ENCODE results near the gene CCDC112.
"Not testable (repeated sequence)": the region's sequence is repeated elsewhere in the genome, so short reads cannot be mapped to it uniquely, and the experiment has no call there.

CCDC112 gene

DNA sequence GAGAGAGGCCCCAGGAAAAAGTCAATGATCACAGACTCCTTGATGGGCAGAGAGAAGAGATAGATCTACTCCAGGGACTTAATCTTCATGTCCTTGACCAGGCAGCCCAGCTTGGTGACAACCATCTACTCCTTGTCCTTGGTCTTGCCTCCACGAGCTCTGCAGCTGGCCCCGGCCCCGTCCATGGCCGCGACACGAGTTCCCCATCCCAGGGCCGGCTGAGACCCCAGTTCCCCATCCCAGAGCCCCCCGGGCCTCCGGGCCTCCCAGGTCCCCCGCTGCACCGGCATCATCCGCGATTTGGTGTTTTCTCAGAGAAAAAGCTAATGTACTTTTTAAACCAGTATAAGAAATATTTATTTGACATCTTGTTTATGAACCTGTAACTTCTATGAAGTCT is 31.2 kb downstream of the CCDC112 start:
- Histone ChIP-seq H3K4me1 (ENCODE audit: control insufficient read depth, insufficient read depth, low read length, poor library complexity, severe bottlenecking) (peaks cover 12% of the 10 kb centered on the region), H3K27me3 (replicated peaks; ENCODE audit: control insufficient read depth, insufficient read depth, low read length, poor library complexity, severe bottlenecking) (no peaks in the 10 kb centered on the region), H3K9me3 (ENCODE audit: control insufficient read depth, low read length) (no peaks in the 10 kb centered on the region), H3K27ac (ENCODE audit: insufficient read depth, low read length, poor library complexity, severe bottlenecking) (no peak overlapping the region), H3K36me3 (ENCODE audit: control insufficient read depth, insufficient read depth, low read length) (no peaks in the 10 kb centered on the region), H3K4me3 (ENCODE audit: insufficient read depth, low read depth, low read length, poor library complexity, severe bottlenecking) (no peak overlapping the region)
- no peak for DNase-seq

DNA sequence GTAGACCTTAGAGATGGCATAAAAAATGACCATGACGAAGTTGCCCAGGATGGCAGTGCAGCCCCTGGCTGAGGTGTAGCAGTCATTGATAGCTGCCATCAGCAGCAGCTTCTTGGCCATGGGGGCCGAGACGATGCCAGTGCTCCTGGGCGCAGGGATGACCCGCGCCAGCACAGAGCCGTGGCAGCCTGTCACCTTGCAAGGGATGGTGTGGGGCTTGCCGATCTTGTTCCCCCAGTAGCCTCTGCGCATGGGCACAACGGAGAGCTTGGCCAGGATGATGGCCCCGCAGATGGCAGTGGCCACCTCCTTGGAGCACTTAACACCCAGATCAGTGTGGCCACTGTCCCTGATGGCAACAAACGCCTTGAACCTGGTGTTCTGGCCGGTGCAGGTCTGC is 31.7 kb downstream of the CCDC112 start:
- Histone ChIP-seq H3K4me3 (ENCODE audit: insufficient read depth, low read depth, low read length, poor library complexity, severe bottlenecking) (no peak overlapping the region), H3K27ac (ENCODE audit: insufficient read depth, low read length, poor library complexity, severe bottlenecking) (no peak overlapping the region), H3K9me3 (ENCODE audit: control insufficient read depth, low read length) (no peaks in the 10 kb centered on the region), H3K36me3 (ENCODE audit: control insufficient read depth, insufficient read depth, low read length) (no peaks in the 10 kb centered on the region), H3K4me1 (ENCODE audit: control insufficient read depth, insufficient read depth, low read length, poor library complexity, severe bottlenecking) (peaks cover 12% of the 10 kb centered on the region), H3K27me3 (replicated peaks; ENCODE audit: control insufficient read depth, insufficient read depth, low read length, poor library complexity, severe bottlenecking) (no peaks in the 10 kb centered on the region)
- no peak for DNase-seq

DNA sequence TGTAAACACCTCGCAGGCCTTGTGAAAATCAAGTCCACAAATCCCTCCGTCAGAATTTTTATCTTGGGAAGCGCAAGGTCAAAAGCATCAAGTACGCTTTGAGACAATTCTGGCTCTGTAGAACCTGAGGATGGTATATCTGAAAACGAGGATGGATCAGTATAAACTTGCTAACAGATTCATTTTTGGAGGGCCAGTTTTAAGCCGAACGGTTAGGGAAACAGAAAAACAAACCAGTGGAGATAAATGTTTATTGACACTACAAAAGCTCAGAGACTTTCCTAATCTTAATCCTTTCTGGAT is 33.4 kb downstream of the CCDC112 start:
- Histone ChIP-seq H3K9me3 (ENCODE audit: control insufficient read depth, low read length) (no peaks in the 10 kb centered on the region), H3K4me3 (ENCODE audit: insufficient read depth, low read depth, low read length, poor library complexity, severe bottlenecking) (peak overlapping the region; percentile 94), H3K27me3 (replicated peaks; ENCODE audit: control insufficient read depth, insufficient read depth, low read length, poor library complexity, severe bottlenecking) (no peaks in the 10 kb centered on the region), H3K36me3 (ENCODE audit: control insufficient read depth, insufficient read depth, low read length) (no peaks in the 10 kb centered on the region), H3K4me1 (ENCODE audit: control insufficient read depth, insufficient read depth, low read length, poor library complexity, severe bottlenecking) (peaks cover 12% of the 10 kb centered on the region), H3K27ac (ENCODE audit: insufficient read depth, low read length, poor library complexity, severe bottlenecking) (peak overlapping the region; percentile 68)
- DNase-seq = no peak

DNA sequence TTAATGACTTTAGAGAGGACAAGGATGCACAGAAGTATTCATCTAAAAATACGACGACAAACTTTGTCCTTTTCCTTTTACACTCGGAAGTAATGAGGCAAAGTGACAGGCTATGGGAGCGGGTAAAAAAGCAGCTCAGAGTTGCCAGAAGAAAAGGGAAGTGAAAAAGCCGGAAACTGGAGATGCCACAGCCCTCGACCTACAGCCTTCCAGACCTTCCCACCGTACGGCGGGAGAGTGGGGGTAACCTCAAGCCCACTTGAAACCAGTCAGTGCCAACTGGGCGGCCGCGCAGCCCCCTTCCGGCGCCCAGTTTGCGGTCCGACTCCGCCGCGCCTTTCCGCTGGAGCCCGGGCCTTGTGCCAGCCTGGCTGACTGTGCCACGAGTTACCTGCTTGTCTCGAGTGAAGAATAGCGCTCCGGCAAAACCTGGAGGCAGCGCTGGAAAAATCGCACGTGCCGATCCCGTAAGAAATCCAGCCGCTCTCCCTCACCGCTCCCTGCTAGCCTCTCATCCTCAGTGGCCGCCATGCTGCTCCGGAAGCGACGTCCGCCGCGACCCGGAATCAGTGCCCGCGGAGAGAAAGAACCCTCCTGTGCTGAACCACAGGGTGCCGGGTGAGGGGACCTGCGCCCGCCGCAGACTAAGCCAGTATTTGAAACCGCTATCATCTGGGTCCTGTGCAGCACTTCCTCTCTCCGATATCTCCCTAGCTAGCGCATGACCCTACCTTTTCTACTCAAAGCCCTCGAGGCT is 34.0 kb downstream of the CCDC112 start, which contains the start of gene PGGT1B:
PGGT1B (minus strand) TSS at position 557 of the 757 bp plus-strand sequence; CDS start at position 531, 26 bp downstream.
- H3K27ac ChIP-seq (ENCODE audit: insufficient read depth, low read length, poor library complexity, severe bottlenecking) = peak within 1 kb of the TSS; percentile 68
- no peaks in the 10 kb centered on the region for H3K9me3 ChIP-seq (ENCODE audit: control insufficient read depth, low read length)
- H3K27me3 ChIP-seq (replicated peaks; ENCODE audit: control insufficient read depth, insufficient read depth, low read length, poor library complexity, severe bottlenecking) = no peaks in the 10 kb centered on the region
- peak within 1 kb of the TSS; percentile 94 for H3K4me3 ChIP-seq (ENCODE audit: insufficient read depth, low read depth, low read length, poor library complexity, severe bottlenecking)
- H3K36me3 ChIP-seq (ENCODE audit: control insufficient read depth, insufficient read depth, low read length) = no peaks in the 10 kb centered on the region
- peaks cover 12% of the 10 kb centered on the region for H3K4me1 ChIP-seq (ENCODE audit: control insufficient read depth, insufficient read depth, low read length, poor library complexity, severe bottlenecking)
- peak; percentile 34 to 57 (median 46) for DNase-seq

DNA sequence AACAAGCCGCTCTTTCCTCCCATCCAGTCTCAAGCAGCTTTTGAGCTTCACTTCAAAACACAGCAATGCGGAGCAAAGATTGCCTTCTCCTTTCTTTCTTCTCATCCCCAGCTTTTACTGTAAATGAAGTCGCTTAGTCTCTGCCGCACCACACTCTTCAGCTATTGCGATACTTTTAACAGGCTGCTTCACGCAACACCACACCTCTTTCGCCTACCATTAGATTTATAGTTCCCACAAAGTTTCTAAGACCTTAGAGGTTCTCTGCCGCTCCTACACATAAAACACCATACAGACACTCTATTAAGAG is 34.5 kb downstream of the CCDC112 start:
- Histone ChIP-seq H3K27me3 (replicated peaks; ENCODE audit: control insufficient read depth, insufficient read depth, low read length, poor library complexity, severe bottlenecking) (no peaks in the 10 kb centered on the region), H3K4me1 (ENCODE audit: control insufficient read depth, insufficient read depth, low read length, poor library complexity, severe bottlenecking) (peaks cover 12% of the 10 kb centered on the region), H3K4me3 (ENCODE audit: insufficient read depth, low read depth, low read length, poor library complexity, severe bottlenecking) (peak overlapping the region; percentile 94), H3K9me3 (ENCODE audit: control insufficient read depth, low read length) (no peaks in the 10 kb centered on the region), H3K27ac (ENCODE audit: insufficient read depth, low read length, poor library complexity, severe bottlenecking) (peak overlapping the region; percentile 68), H3K36me3 (ENCODE audit: control insufficient read depth, insufficient read depth, low read length) (no peaks in the 10 kb centered on the region)
- DNase-seq = no peak

DNA sequence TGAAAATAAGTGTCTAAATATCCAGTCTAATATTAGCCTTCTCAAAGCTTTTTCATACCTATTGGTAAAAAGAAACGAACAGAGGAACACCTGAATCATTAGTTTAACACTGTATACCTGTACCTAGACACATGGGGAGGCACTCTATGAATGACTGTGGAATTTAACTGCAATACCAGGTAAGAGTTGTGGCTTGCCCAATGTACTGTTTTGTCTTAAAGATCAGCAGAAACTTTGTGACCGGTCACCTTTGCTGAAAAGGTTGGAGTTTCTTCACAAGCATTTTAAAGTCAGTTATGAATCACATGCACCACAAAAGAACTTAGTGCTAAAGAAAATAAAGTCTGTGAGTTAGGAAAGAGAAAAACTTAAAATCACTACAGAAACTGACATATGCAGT is 36.2 kb downstream of the CCDC112 start:
- Histone ChIP-seq H3K4me3 (ENCODE audit: insufficient read depth, low read depth, low read length, poor library complexity, severe bottlenecking) (no peak overlapping the region), H3K36me3 (ENCODE audit: control insufficient read depth, insufficient read depth, low read length) (no peaks in the 10 kb centered on the region), H3K4me1 (ENCODE audit: control insufficient read depth, insufficient read depth, low read length, poor library complexity, severe bottlenecking) (peaks cover 12% of the 10 kb centered on the region), H3K27me3 (replicated peaks; ENCODE audit: control insufficient read depth, insufficient read depth, low read length, poor library complexity, severe bottlenecking) (no peaks in the 10 kb centered on the region), H3K9me3 (ENCODE audit: control insufficient read depth, low read length) (no peaks in the 10 kb centered on the region), H3K27ac (ENCODE audit: insufficient read depth, low read length, poor library complexity, severe bottlenecking) (no peak overlapping the region)
- no peak for DNase-seq

DNA sequence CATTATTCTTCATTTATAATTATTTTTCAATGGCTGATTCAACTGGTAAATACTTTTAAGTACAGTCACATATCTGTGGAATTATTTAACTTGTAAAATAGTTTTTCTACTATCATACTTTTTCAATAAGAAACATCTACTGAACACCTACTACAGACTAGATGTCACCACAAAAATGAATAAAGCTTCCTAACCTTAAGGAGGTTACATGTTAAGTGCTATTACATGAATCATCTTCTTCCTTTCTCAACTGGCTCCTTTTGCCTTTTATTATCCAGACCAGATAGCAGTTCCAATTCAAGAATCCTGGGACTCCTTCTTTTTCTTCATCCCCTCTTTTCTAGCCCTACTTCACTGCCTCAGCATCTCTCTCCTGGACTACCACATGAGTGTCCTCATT is 38.5 kb downstream of the CCDC112 start:
- no peaks in the 10 kb centered on the region for H3K36me3 ChIP-seq (ENCODE audit: control insufficient read depth, insufficient read depth, low read length)
- H3K4me3 ChIP-seq (ENCODE audit: insufficient read depth, low read depth, low read length, poor library complexity, severe bottlenecking) = no peak overlapping the region
- H3K27ac ChIP-seq (ENCODE audit: insufficient read depth, low read length, poor library complexity, severe bottlenecking) = no peak overlapping the region
- no peaks in the 10 kb centered on the region for H3K9me3 ChIP-seq (ENCODE audit: control insufficient read depth, low read length)
- H3K27me3 ChIP-seq (replicated peaks; ENCODE audit: control insufficient read depth, insufficient read depth, low read length, poor library complexity, severe bottlenecking) = no peaks in the 10 kb centered on the region
- peaks cover 15% of the 10 kb centered on the region for H3K4me1 ChIP-seq (ENCODE audit: control insufficient read depth, insufficient read depth, low read length, poor library complexity, severe bottlenecking)
- no peak for DNase-seq

DNA sequence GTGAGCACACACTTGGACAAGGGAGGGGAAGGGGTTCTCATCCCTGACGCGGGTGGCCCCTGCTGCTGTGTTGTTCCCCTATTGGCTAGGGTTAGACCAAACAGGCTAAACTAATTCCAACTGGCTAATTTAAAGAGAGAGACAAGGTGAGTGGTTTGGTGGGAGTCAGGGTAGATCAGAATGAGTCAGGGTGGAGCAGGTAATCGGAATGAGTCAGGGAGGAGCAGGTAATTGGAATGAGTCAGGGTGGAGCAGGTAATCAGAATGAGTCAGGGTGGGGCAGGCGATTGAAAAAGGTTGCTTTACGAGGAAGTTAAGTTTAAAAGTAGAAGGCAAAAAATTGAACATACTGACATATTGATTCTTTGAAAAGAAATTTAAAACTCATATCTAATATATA is 47.1 kb downstream of the CCDC112 start:
- H3K4me3 ChIP-seq (ENCODE audit: insufficient read depth, low read depth, low read length, poor library complexity, severe bottlenecking); H3K4me1 ChIP-seq (ENCODE audit: control insufficient read depth, insufficient read depth, low read length, poor library complexity, severe bottlenecking); H3K36me3 ChIP-seq (ENCODE audit: control insufficient read depth, insufficient read depth, low read length); H3K27ac ChIP-seq (ENCODE audit: insufficient read depth, low read length, poor library complexity, severe bottlenecking); H3K27me3 ChIP-seq (replicated peaks; ENCODE audit: control insufficient read depth, insufficient read depth, low read length, poor library complexity, severe bottlenecking); H3K9me3 ChIP-seq (ENCODE audit: control insufficient read depth, low read length); DNase-seq: not testable (repeated sequence)

DNA sequence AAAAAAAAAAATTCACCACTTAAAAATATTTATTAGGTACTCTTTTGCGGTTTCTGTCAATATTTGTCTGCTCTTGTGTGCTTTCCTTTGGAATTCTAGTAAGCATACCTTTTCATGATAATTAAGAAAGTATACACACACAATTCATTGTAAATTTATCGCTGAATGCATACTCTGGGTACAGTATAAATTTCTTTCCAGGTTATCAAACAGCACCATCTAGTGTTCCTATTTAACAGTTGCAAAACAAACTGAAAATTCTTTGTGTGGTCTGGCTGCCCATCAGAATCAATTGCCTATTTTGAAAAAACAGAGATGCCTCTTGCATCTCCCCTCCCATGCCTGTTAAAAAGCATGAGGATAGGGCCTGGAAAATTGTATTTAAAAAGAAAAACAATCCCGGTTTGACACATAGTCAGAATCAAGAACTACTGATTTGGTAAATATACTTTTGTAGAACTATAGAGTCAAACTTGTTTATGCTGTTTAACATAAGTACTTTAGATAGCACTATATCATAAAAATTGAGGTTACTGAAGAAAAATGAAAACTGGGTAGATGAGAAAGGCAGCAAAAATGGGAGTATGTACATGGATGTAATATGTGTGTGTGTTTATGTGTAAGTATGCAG is 50.0 kb downstream of the CCDC112 start:
- Histone ChIP-seq H3K4me1 (ENCODE audit: control insufficient read depth, insufficient read depth, low read length, poor library complexity, severe bottlenecking) (no peaks in the 10 kb centered on the region), H3K36me3 (ENCODE audit: control insufficient read depth, insufficient read depth, low read length) (no peaks in the 10 kb centered on the region), H3K9me3 (ENCODE audit: control insufficient read depth, low read length) (no peaks in the 10 kb centered on the region), H3K27me3 (replicated peaks; ENCODE audit: control insufficient read depth, insufficient read depth, low read length, poor library complexity, severe bottlenecking) (no peaks in the 10 kb centered on the region), H3K27ac (ENCODE audit: insufficient read depth, low read length, poor library complexity, severe bottlenecking) (no peak overlapping the region), H3K4me3 (ENCODE audit: insufficient read depth, low read depth, low read length, poor library complexity, severe bottlenecking) (no peak overlapping the region)
- no peak for DNase-seq

DNA sequence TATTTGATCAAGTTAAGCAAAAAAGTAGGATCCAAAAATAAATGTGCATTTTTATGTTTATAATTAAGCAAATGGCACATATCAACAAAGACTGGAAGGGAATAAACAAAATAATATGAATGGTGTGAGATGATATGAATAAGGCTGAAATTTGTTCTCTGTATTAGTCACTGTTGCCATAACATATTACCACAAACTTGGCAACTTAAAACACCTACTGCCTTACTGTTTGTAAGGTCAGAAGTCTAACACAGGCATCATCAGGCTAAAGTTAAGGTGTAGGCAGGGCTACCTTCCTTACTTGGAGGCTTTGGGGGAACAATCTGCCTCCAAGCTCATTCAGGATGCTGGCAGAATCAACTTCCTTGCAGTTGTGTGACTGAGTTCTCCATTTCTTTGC is 53.0 kb downstream of the CCDC112 start:
- Histone ChIP-seq H3K36me3 (ENCODE audit: control insufficient read depth, insufficient read depth, low read length) (peaks cover 17% of the 10 kb centered on the region), H3K9me3 (ENCODE audit: control insufficient read depth, low read length) (no peaks in the 10 kb centered on the region), H3K4me3 (ENCODE audit: insufficient read depth, low read depth, low read length, poor library complexity, severe bottlenecking) (no peak overlapping the region), H3K27me3 (replicated peaks; ENCODE audit: control insufficient read depth, insufficient read depth, low read length, poor library complexity, severe bottlenecking) (no peaks in the 10 kb centered on the region), H3K27ac (ENCODE audit: insufficient read depth, low read length, poor library complexity, severe bottlenecking) (no peak overlapping the region), H3K4me1 (ENCODE audit: control insufficient read depth, insufficient read depth, low read length, poor library complexity, severe bottlenecking) (no peaks in the 10 kb centered on the region)
- DNase-seq = no peak
